ENCODE data around the gene ATG101. TPM values are rescaled to one million over a fixed set of nuclear protein-coding genes. Genes with fewer than 3 reads are reported as not detected.

Gene ATG101
- total and polyA plus RNA-seq, 2 of the 13 experiments (the other 11 are each of a cell fraction or from before 2014, with no cell fraction given) = 58.2 to 67.7 TPM

DNA sequence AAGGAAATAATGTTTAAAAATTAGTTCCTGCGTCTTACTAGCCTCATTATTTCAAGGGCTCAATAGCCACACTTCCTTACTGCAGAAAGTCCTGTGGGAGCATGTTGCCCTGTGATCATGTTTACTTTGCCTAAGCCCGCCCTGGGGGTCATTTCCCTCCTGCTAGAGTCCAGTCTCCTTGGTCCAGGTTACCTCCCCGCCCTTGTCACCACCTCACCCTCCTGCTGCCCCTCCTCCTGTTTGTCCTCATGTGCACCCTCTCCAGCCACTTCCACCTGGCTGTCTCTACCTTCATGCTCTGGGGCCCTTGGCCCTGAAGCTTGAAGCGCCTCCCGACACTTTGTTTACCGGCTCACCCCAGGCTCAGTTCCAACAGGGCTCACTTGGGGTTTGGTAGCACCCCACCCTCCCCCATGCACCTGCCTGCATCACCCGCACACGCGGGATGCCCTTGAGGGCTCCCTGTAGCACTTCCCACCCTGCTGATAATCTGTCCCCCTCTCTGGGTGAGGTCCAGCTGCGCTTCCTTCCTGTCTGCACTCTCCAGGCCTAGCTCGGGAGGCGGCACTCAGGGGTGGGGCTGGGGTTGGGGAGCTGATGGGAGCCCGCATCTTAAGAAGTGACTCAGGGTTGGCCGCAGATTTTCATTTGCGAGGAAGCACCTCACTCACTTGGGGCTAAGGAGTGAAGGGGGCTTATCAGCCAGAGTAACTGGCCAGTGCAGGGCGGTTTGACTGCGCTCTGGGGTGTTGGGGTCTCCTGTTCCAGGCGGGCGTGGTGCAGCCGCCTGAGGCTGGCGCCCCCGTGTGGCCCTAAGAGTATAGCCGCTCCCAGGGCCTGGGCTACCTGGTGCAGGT, 49.8 kb downstream of the ATG101 start (continued):
- 0 out of 2 replicates have a peak, but pooled peaks have one; percentile 5 for TF ChIP-seq AHR (CRISPR knock-in tag; IDR thresholded peaks at IDR 0.05)
- TF ChIP-seq ZNF431 (CRISPR knock-in tag; IDR thresholded peaks at IDR 0.05; ENCODE audit: borderline replicate concordance, low read depth) = 0 out of 2 replicates have a peak, but pooled peaks have one; percentile 23
- TF ChIP-seq, protein P1, sequence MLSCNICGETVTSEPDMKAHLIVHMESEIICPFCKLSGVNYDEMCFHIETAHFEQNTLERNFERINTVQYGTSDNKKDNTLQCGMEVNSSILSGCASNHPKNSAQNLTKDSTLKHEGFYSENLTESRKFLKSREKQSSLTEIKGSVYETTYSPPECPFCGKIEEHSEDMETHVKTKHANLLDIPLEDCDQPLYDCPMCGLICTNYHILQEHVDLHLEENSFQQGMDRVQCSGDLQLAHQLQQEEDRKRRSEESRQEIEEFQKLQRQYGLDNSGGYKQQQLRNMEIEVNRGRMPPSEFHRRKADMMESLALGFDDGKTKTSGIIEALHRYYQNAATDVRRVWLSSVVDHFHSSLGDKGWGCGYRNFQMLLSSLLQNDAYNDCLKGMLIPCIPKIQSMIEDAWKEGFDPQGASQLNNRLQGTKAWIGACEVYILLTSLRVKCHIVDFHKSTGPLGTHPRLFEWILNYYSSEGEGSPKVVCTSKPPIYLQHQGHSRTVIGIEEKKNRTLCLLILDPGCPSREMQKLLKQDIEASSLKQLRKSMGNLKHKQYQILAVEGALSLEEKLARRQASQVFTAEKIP (CRISPR knock-in tag; IDR thresholded peaks at IDR 0.05; ENCODE audit: borderline replicate concordance) = no peak
- no peak for TF ChIP-seq ZNF24 (IDR thresholded peaks at IDR 0.05)
- TF ChIP-seq GLI4 (CRISPR knock-in tag; IDR thresholded peaks at IDR 0.05; ENCODE audit: borderline replicate concordance) = 0 out of 2 replicates have a peak, but pooled peaks have one; percentile 14
- no peak for TF ChIP-seq TP53 (CRISPR knock-in tag; conservative IDR thresholded peaks at IDR 0.05)
- TF ChIP-seq, protein P2, sequence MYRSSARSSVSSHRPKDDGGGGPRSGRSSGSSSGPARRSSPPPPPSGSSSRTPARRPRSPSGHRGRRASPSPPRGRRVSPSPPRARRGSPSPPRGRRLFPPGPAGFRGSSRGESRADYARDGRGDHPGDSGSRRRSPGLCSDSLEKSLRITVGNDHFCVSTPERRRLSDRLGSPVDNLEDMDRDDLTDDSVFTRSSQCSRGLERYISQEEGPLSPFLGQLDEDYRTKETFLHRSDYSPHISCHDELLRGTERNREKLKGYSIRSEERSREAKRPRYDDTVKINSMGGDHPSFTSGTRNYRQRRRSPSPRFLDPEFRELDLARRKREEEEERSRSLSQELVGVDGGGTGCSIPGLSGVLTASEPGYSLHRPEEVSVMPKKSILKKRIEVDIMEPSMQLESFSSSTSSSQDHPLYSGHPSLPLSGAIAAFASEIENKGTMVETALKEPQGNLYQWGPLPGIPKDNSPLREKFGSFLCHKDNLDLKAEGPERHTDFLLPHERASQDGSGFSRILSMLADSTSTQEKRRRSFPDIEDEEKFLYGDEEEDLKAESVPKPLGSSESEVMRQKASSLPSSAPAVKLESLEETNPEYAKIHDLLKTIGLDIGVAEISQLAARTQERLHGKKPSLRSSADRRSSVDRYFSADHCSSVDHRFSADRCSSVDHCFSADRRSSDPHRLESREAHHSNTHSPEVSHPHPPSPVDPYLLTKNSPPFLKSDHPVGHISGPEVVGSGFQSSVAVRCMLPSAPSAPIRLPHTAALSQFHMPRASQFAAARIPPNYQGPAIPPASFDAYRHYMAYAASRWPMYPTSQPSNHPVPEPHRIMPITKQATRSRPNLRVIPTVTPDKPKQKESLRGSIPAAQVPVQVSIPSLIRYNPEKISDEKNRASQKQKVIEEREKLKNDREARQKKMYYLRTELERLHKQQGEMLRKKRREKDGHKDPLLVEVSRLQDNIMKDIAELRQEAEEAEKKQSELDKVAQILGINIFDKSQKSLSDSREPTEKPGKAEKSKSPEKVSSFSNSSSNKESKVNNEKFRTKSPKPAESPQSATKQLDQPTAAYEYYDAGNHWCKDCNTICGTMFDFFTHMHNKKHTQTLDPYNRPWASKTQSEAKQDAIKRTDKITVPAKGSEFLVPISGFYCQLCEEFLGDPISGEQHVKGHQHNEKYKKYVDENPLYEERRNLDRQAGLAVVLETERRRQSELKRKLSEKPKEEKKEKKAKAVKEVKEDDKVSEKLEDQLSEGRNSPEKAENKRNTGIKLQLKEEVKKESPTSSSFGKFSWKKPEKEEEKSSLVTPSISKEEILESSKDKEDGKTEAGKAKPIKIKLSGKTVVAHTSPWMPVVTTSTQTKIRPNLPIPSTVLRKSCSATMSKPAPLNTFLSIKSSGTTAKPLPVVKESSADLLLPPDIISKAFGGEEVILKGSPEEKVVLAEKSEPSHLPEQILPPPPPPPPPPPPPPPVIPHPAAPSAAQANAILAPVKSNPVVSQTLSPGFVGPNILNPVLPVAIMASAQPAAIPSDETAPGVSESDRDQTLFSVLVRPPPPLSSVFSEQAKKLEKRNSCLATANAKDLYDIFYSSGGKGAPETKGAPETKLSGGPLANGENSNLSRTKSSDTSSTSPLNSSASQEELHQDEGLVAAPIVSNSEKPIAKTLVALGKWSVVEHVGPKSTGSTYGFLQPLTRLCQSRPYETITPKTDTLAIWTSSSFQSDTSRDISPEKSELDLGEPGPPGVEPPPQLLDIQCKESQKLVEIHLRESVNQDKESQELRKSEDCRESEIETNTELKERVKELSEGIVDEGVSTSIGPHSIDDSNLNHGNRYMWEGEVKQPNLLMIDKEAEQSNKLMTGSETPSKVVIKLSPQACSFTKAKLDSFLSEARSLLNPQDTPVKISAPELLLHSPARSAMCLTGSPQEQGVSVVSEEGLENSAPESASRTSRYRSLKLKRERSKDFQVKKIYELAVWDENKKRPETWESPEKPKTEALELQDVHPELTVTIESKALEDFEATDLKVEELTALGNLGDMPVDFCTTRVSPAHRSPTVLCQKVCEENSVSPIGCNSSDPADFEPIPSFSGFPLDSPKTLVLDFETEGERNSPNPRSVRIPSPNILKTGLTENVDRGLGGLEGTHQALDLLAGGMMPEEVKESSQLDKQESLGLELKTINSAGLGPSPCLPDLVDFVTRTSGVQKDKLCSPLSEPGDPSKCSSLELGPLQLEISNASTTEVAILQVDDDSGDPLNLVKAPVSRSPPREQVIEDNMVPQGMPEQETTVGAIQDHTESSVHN (CRISPR knock-in tag; IDR thresholded peaks at IDR 0.05) = no peak
- 0 out of 2 replicates have a peak, but pooled peaks have one; percentile 69 for TF ChIP-seq NFE2L1 (CRISPR knock-in tag; IDR thresholded peaks at IDR 0.05; ENCODE audit: borderline replicate concordance)
- TF ChIP-seq ATF4 (CRISPR knock-in tag; IDR thresholded peaks at IDR 0.05) = no peak
- TF ChIP-seq POLR2G (IDR thresholded peaks at IDR 0.05; ENCODE audit: low read depth, low read length) = 0 out of 2 replicates have a peak, but pooled peaks have one; percentile 26
- no peak for TF ChIP-seq ZNF530 (CRISPR knock-in tag; IDR thresholded peaks at IDR 0.05; ENCODE audit: low read depth)
- 0 out of 2 replicates have a peak, but pooled peaks have one; percentile 17 for TF ChIP-seq ZKSCAN8 (CRISPR knock-in tag; IDR thresholded peaks at IDR 0.05; ENCODE audit: borderline replicate concordance)
- TF ChIP-seq, protein P3, sequence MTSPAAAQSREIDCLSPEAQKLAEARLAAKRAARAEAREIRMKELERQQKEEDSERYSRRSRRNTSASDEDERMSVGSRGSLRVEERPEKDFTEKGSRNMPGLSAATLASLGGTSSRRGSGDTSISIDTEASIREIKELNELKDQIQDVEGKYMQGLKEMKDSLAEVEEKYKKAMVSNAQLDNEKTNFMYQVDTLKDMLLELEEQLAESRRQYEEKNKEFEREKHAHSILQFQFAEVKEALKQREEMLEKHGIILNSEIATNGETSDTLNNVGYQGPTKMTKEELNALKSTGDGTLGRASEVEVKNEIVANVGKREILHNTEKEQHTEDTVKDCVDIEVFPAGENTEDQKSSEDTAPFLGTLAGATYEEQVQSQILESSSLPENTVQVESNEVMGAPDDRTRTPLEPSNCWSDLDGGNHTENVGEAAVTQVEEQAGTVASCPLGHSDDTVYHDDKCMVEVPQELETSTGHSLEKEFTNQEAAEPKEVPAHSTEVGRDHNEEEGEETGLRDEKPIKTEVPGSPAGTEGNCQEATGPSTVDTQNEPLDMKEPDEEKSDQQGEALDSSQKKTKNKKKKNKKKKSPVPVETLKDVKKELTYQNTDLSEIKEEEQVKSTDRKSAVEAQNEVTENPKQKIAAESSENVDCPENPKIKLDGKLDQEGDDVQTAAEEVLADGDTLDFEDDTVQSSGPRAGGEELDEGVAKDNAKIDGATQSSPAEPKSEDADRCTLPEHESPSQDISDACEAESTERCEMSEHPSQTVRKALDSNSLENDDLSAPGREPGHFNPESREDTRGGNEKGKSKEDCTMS (CRISPR knock-in tag; conservative IDR thresholded peaks at IDR 0.05) = no peak
- no peak for TF ChIP-seq PAX8 (CRISPR knock-in tag; IDR thresholded peaks at IDR 0.05; ENCODE audit: borderline replicate concordance)

Measured in HepG2 (cell line).